Measurements from ENCODE around the gene VSTM4. TPM values are rescaled to one million over a fixed set of nuclear protein-coding genes. Genes with fewer than 3 reads are reported as not detected.

Gene VSTM4
- total RNA-seq, 1 experiment from 2014 or later = 0.72 TPM

GRCh38 chr10:48974510-48975156 is 140.7 kb downstream of the VSTM4 start:
- no peaks in the 10 kb centered on the region for H3K9me3 Mint-ChIP-seq
- no peak for ATAC-seq
- CTCF ChIA-PET = interaction anchor here (1.0 to 2.2 kb wide), 3 partner anchors 92 to 190 kb away, joined by 3 to 7 read pairs (median 4); no protein-coding TSS in a partner anchor

GRCh38 chr10:48973065-48973464 is 142.3 kb downstream of the VSTM4 start:
- POLR2A ChIA-PET = no interaction called here
- CTCF ChIA-PET = no interaction called here
- no peak overlapping the region for H3K4me3 Mint-ChIP-seq
- ATAC-seq (no peak), DNase-seq (ENCODE audit: low spot score) (no peak)
- H3K36me3 Mint-ChIP-seq = no peaks in the 10 kb centered on the region
- TF ChIP-seq ZNF232 (CRISPR knock-in tag; IDR thresholded peaks at IDR 0.05) = no peak
- TF ChIP-seq GRHL2 (CRISPR knock-in tag; IDR thresholded peaks at IDR 0.05; ENCODE audit: insufficient replicate concordance, severe bottlenecking) = no peak
- TF ChIP-seq CREM (CRISPR knock-in tag; IDR thresholded peaks at IDR 0.05) = no peak
- no peak for TF ChIP-seq ZNF138 (CRISPR knock-in tag; conservative IDR thresholded peaks at IDR 0.05)
- no peak for TF ChIP-seq ZNF317 (CRISPR knock-in tag; IDR thresholded peaks at IDR 0.05; ENCODE audit: borderline replicate concordance, low read depth)
- TF ChIP-seq, protein P1, sequence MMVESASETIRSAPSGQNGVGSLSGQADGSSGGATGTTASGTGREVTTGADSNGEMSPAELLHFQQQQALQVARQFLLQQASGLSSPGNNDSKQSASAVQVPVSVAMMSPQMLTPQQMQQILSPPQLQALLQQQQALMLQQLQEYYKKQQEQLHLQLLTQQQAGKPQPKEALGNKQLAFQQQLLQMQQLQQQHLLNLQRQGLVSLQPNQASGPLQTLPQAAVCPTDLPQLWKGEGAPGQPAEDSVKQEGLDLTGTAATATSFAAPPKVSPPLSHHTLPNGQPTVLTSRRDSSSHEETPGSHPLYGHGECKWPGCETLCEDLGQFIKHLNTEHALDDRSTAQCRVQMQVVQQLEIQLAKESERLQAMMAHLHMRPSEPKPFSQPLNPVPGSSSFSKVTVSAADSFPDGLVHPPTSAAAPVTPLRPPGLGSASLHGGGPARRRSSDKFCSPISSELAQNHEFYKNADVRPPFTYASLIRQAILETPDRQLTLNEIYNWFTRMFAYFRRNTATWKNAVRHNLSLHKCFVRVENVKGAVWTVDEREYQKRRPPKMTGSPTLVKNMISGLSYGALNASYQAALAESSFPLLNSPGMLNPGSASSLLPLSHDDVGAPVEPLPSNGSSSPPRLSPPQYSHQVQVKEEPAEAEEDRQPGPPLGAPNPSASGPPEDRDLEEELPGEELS (CRISPR knock-in tag; IDR thresholded peaks at IDR 0.05) = no peak
- no peak for TF ChIP-seq MLX (CRISPR knock-in tag; IDR thresholded peaks at IDR 0.05)
- TF ChIP-seq, protein P2, sequence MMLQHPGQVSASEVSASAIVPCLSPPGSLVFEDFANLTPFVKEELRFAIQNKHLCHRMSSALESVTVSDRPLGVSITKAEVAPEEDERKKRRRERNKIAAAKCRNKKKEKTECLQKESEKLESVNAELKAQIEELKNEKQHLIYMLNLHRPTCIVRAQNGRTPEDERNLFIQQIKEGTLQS (CRISPR knock-in tag; conservative IDR thresholded peaks at IDR 0.05) = no peak
- no peaks in the 10 kb centered on the region for H3K4me1 Mint-ChIP-seq
- no peak overlapping the region for H3K27ac Mint-ChIP-seq
- no peaks in the 10 kb centered on the region for H3K9me3 Mint-ChIP-seq
- H3K27me3 Mint-ChIP-seq (ENCODE audit: low read depth) = no peaks in the 10 kb centered on the region; the same call in 1 of the 2 replicates

More at GRCh38 chr10:48974510-48975156, 140.7 kb downstream of the VSTM4 start:
- Mint-ChIP-seq H3K4me3 (no peak overlapping the region), H3K36me3 (no peaks in the 10 kb centered on the region), H3K27me3 (ENCODE audit: low read depth) (no peaks in the 10 kb centered on the region; the same call in 1 of the 2 replicates), H3K4me1 (no peaks in the 10 kb centered on the region), H3K27ac (no peak overlapping the region)
- no peak for TF ChIP-seq ETV6 (CRISPR knock-in tag; IDR thresholded peaks at IDR 0.05)
- TF ChIP-seq JUN (CRISPR knock-in tag; IDR thresholded peaks at IDR 0.05) = no peak
- TF ChIP-seq, protein P3, sequence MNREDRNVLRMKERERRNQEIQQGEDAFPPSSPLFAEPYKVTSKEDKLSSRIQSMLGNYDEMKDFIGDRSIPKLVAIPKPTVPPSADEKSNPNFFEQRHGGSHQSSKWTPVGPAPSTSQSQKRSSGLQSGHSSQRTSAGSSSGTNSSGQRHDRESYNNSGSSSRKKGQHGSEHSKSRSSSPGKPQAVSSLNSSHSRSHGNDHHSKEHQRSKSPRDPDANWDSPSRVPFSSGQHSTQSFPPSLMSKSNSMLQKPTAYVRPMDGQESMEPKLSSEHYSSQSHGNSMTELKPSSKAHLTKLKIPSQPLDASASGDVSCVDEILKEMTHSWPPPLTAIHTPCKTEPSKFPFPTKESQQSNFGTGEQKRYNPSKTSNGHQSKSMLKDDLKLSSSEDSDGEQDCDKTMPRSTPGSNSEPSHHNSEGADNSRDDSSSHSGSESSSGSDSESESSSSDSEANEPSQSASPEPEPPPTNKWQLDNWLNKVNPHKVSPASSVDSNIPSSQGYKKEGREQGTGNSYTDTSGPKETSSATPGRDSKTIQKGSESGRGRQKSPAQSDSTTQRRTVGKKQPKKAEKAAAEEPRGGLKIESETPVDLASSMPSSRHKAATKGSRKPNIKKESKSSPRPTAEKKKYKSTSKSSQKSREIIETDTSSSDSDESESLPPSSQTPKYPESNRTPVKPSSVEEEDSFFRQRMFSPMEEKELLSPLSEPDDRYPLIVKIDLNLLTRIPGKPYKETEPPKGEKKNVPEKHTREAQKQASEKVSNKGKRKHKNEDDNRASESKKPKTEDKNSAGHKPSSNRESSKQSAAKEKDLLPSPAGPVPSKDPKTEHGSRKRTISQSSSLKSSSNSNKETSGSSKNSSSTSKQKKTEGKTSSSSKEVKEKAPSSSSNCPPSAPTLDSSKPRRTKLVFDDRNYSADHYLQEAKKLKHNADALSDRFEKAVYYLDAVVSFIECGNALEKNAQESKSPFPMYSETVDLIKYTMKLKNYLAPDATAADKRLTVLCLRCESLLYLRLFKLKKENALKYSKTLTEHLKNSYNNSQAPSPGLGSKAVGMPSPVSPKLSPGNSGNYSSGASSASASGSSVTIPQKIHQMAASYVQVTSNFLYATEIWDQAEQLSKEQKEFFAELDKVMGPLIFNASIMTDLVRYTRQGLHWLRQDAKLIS (CRISPR knock-in tag; IDR thresholded peaks at IDR 0.05; ENCODE audit: borderline replicate concordance) = no peak
- TF ChIP-seq HMGXB4 (CRISPR knock-in tag; IDR thresholded peaks at IDR 0.05) = no peak
- TF ChIP-seq ZNF317 (CRISPR knock-in tag; IDR thresholded peaks at IDR 0.05; ENCODE audit: borderline replicate concordance, low read depth) = no peak
- TF ChIP-seq TCF7 (CRISPR knock-in tag; IDR thresholded peaks at IDR 0.05; ENCODE audit: low read depth) = no peak
- no peak for TF ChIP-seq SOX15 (CRISPR knock-in tag; IDR thresholded peaks at IDR 0.05)
- no peak for TF ChIP-seq JAZF1 (CRISPR knock-in tag; IDR thresholded peaks at IDR 0.05)
- TF ChIP-seq ZNF396 (CRISPR knock-in tag; IDR thresholded peaks at IDR 0.05; ENCODE audit: borderline replicate concordance) = no peak
- TF ChIP-seq GABPB1 (CRISPR knock-in tag; IDR thresholded peaks at IDR 0.05) = no peak
- no peak for TF ChIP-seq ZNF121 (CRISPR knock-in tag; IDR thresholded peaks at IDR 0.05)
- TF ChIP-seq ELF4 (CRISPR knock-in tag; IDR thresholded peaks at IDR 0.05; ENCODE audit: low read depth) = no peak
- no peak for TF ChIP-seq CBFB (CRISPR knock-in tag; IDR thresholded peaks at IDR 0.05; ENCODE audit: low read depth)
- TF ChIP-seq ESRRA (CRISPR knock-in tag; IDR thresholded peaks at IDR 0.05; ENCODE audit: borderline replicate concordance) = no peak
- no peak for TF ChIP-seq TP53 (CRISPR knock-in tag; IDR thresholded peaks at IDR 0.05)
- TF ChIP-seq NFYB (CRISPR knock-in tag; conservative IDR thresholded peaks at IDR 0.05; ENCODE audit: low read depth) = no peak
- TF ChIP-seq ATF1 (CRISPR knock-in tag; IDR thresholded peaks at IDR 0.05) = no peak
- POLR2A ChIA-PET = no interaction called here
- DNase-seq (ENCODE audit: low spot score) = no peak

Data from WTC11 (cell line).